Endothelial cell of umbilical vein (primary cell): ENCODE measurements around the gene CDC42EP3.

Experiments used
- CTCF ChIP-seq, 2 donors: IDR thresholded peaks; 1 replicate in 1 of 2; 2 replicates in 1 of 2; pipeline ENCODE4 v1.5.1; 2011; ENCODE audit warnings: low read length in 2 of 2, mild to moderate bottlenecking in 2 of 2, moderate library complexity in 2 of 2, control low read depth in 1 of 2, inconsistent platforms in 1 of 2, low read depth in 1 of 2; ENCODE audit not compliant: insufficient read depth in 1 of 2; ENCODE audit errors: extremely low read depth in 1 of 2
- EZH2 ChIP-seq: IDR thresholded peaks from 2 replicates; pipeline ENCODE4 v1.6.1; 2012; ENCODE audit warnings: borderline replicate concordance, low read depth, mild to moderate bottlenecking, moderate library complexity, low read length, inconsistent platforms; ENCODE audit not compliant: severe bottlenecking
- POLR2AphosphoS5 ChIP-seq: IDR thresholded peaks from 2 replicates; pipeline ENCODE4 v1.6.1; 2012; ENCODE audit warnings: low read depth, mild to moderate bottlenecking, control low read depth, low read length, moderate library complexity; ENCODE audit not compliant: insufficient read depth

GRCh38 chr2:37629529-37629928 lies 41.9 kb downstream of the CDC42EP3 start:
- TF ChIP-seq POLR2AphosphoS5, result no peak
- TF ChIP-seq EZH2, result no peak
- TF ChIP-seq CTCF (IDR thresholded peaks at IDR 0.05; ENCODE audit: extremely low read depth in 1 of 2, insufficient read depth in 1 of 2, low read depth in 1 of 2, low read length in 2 of 2), result no peak
